NB4 (cell line): ENCODE measurements around the gene CAMK2A.

Experiments used
- DNase-seq: peaks from one replicate; pipeline ENCODE4 v3.0.0; 2010; ENCODE audit warnings: low read depth
- H3K4me3 ChIP-seq: one replicate; pipeline ENCODE4 v1.5.1; 2011; ENCODE audit warnings: mild to moderate bottlenecking, low read depth, low read length, moderate library complexity
- CTCF ChIP-seq: IDR thresholded peaks from one replicate; pipeline ENCODE4 v1.5.1; 2012; ENCODE audit warnings: low read depth, low read length
- MAX ChIP-seq: IDR thresholded peaks from 2 replicates; pipeline ENCODE4 v1.6.1; 2011; ENCODE audit warnings: low read depth, low read length
- MYC ChIP-seq: IDR thresholded peaks from 2 replicates; pipeline ENCODE4 v1.6.1; 2011; ENCODE audit warnings: low read depth, low read length
- POLR2A ChIP-seq: IDR thresholded peaks from 2 replicates; pipeline ENCODE4 v1.6.1; 2011; ENCODE audit warnings: mild to moderate bottlenecking; ENCODE audit not compliant: insufficient read length; ENCODE audit errors: extremely low read depth

CAMK2A gene

GRCh38 chr5:150223474-150223873 lies 66.1 kb downstream of the CAMK2A start:
- no peak overlapping the region for H3K4me3 ChIP-seq
- no peak for TF ChIP-seq CTCF
- no peak for DNase-seq

GRCh38 chr5:150222906-150223305 lies 66.7 kb downstream of the CAMK2A start:
- H3K4me3 ChIP-seq, result no peak overlapping the region
- TF ChIP-seq MAX (no peak), POLR2A (no peak), MYC (no peak), CTCF (no peak)
- DNase-seq, result no peak

DNA sequence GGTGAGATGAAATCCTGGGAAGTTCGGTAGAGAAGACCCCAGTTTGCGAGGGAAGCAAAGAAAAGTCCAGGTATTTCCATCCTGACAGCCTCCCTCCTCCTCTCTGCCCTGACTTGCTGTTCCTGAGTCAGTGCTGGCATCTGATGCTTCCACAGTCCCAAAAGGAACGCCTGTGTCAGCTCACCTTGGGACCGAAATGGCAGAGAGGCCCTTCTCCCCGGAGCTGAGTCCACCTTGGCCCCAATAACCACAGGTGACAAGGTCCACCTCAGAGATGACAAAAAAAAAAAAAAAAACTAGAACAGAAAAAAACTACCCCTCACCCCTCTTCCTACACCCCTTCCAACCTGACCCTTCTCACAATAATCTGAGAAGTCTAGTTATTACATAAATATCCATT lies 68.1 kb downstream of the CAMK2A start:
- H3K4me3 ChIP-seq, result no peak overlapping the region
- TF ChIP-seq POLR2A, result no peak
- TF ChIP-seq MAX, result no peak
- TF ChIP-seq MYC, result no peak
- DNase-seq, result no peak

DNA sequence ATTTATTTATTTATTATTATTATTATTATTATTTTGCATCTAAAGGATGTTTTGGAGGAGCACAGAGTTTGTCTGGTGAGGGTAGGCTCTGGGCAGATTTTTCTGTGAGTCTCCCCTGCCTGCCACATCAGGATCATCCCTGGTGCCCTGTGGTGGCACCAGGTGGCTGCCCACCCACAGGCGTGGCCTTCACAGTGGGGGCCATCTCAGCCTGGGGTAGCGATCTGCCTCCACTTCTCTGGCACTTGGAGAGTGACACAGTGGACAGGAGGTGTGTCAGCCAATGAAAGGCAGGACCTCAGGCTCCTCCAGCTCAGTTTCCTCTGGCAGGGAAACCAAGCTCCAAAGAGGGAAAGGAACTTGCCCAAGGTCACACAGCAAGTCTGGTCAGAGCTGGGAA lies 69.7 kb downstream of the CAMK2A start:
- H3K4me3 ChIP-seq, result no peak overlapping the region
- TF ChIP-seq MAX (no peak), CTCF (no peak), POLR2A (no peak), MYC (no peak)
- DNase-seq, result no peak

- DNase-seq, result no peak
- TF ChIP-seq POLR2A (no peak), CTCF (no peak), MAX (no peak), MYC (no peak)
- H3K4me3 ChIP-seq, result no peak overlapping the region
Observed at GRCh38 chr5:150219142-150219541, 70.4 kb downstream of the CAMK2A start.

GRCh38 chr5:150218693-150219035 lies 70.9 kb downstream of the CAMK2A start:
- DNase-seq, result no peak
- TF ChIP-seq CTCF (no peak), MYC (no peak), POLR2A (no peak), MAX (no peak)
- H3K4me3 ChIP-seq, result no peak overlapping the region
